Stomach (tissue), 4 donors: ENCODE data around the gene TM4SF5.

Source experiments
- POLR2A ChIP-seq, 4 donors: fragments of 450-650 bp; IDR thresholded peaks; one replicate each; pipeline ENCODE4 v1.6.1; 2016; ENCODE audit warnings: antibody characterized with exemption in 4 of 4, control low read depth in 2 of 4, mild to moderate bottlenecking in 1 of 4, moderate library complexity in 1 of 4
- TF ChIP-seq, protein P1 (sequence below), 7 experiments: fragments of 450-650 bp in 4 of 7; fragments of 200-600 bp in 3 of 7; sonication (generic) in 3 of 7; IDR thresholded peaks; one replicate each; pipeline ENCODE4 v1.5.1; 2016 to 2019; ENCODE audit warnings: antibody characterized with exemption in 7 of 7, control low read depth in 2 of 7, mild to moderate bottlenecking in 1 of 7

DNA sequence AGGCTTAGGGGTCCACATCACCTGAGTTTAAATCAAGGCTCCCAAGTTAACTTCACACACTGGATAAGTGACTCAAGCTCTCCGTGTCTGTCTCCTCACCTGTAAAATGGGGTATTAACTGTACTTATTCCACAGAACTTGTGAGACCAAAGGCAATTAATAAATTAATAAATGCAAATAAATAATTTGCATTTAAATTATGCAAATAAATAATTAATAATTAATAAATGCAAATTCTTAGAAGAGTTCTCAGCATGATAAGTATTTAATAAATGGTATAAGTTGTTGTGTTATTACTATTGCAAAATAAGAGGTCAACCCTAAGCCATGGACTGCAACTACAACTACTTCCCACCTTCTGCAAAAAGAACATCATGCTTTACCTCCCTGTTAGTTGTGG is 18.3 kb upstream of the TM4SF5 start:
- no peak for TF ChIP-seq POLR2A (IDR thresholded peaks at IDR 0.05)
- TF ChIP-seq, protein P1, sequence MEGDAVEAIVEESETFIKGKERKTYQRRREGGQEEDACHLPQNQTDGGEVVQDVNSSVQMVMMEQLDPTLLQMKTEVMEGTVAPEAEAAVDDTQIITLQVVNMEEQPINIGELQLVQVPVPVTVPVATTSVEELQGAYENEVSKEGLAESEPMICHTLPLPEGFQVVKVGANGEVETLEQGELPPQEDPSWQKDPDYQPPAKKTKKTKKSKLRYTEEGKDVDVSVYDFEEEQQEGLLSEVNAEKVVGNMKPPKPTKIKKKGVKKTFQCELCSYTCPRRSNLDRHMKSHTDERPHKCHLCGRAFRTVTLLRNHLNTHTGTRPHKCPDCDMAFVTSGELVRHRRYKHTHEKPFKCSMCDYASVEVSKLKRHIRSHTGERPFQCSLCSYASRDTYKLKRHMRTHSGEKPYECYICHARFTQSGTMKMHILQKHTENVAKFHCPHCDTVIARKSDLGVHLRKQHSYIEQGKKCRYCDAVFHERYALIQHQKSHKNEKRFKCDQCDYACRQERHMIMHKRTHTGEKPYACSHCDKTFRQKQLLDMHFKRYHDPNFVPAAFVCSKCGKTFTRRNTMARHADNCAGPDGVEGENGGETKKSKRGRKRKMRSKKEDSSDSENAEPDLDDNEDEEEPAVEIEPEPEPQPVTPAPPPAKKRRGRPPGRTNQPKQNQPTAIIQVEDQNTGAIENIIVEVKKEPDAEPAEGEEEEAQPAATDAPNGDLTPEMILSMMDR (IDR thresholded peaks at IDR 0.05), result no peak
